ENCODE data around the gene ITGA2B.
"Not testable (repeated sequence)": the region's sequence is repeated elsewhere in the genome, so short reads cannot be mapped to it uniquely, and the experiment has no call there.

Gene ITGA2B

DNA sequence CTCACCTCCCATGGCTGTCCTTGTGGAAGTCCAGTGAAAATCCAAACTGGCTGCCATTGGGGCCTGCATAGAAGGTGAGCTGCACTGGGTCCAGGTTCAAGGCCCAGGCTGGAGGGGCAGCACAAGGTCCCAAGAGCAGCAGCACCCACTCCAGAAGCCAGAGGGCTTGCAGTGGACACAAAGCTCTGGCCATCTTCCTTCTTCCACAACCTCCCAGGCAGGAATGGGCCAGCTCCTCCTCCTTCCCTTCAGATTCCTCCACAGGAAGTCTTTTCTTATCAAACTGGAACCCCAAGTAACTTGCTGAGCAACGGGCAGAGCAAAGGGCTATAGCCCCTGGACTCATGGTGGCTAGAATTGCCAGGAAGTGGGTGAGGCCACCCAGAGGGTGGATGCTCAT lies at the start of gene ITGA2B:
Gene ITGA2B, minus strand, starts transcription at position 369 of the 400 bp plus-strand sequence. Its CDS starts 176 bp downstream, at position 193.
- DNase-seq (ENCODE audit: low spot score), result no peak

- DNase-seq (ENCODE audit: low spot score), result no peak
Observed at GRCh38 chr17:44439168-44439567, 49.7 kb upstream of the ITGA2B start.

DNA sequence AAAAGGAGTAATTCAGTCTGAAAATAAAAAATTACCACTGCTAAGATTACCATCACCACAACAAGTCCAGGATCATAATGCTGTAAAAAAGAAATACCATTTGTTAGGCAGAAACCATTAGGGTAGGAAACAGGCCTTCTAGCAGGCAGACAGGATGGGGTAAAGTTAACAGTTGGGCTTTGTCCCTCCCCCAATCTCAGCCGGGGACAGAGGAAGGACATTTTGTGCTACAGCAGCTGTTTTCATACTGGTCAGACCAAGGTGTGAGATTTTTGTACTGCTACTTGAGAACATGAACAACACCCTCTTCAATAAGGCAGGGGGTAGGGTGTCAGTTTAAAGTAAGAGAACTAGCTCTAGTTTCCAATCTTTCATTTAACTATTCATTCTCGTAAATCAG lies 49.2 kb upstream of the ITGA2B start:
- no peak for DNase-seq (ENCODE audit: low spot score)

GRCh38 chr17:44436336-44436735 lies 46.9 kb upstream of the ITGA2B start:
- peak; percentile 29 for DNase-seq (ENCODE audit: low spot score)

DNA sequence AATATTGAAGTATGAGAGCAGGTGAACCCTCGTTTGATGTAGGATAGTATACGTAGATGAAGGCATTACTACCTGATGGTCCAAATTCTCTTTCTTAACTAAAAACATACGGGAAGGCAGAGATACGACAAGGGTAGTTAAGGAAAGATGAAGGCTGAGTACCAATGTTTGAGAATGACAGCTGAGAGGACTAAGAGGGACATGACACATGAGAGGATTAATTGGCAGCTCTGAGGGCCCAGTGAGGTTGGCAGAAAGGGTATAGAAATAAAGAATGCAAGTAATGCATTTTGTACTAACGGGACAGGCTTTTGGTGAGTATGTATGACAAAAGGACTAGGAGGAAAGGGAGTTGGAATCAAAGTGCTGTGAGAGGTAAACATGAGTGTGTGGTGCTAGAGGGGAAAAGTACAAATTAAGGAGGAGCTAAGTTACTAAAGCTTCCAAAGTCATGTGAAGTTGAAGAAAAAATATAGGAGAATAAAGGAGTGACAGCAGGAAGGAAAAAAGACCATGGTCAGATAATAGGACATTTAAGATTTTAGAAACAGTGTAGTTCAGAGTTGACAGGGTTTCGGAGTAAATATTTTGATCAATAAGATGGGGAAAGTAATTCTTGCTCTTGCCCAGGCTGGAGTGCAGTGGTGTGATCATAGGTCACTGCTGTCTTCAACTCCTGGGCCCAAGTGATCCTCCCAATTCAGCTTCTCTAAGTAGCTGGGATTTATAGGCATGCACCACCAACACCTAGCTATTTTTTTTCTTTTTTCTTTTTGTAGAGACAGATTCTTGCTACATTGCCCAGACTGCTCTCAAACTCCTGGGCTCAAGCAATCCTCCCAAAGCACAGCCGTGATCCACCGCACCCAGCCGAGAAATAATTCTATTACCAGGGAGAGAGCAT lies 43.1 kb upstream of the ITGA2B start:
- DNase-seq (ENCODE audit: low spot score), result no peak

DNA sequence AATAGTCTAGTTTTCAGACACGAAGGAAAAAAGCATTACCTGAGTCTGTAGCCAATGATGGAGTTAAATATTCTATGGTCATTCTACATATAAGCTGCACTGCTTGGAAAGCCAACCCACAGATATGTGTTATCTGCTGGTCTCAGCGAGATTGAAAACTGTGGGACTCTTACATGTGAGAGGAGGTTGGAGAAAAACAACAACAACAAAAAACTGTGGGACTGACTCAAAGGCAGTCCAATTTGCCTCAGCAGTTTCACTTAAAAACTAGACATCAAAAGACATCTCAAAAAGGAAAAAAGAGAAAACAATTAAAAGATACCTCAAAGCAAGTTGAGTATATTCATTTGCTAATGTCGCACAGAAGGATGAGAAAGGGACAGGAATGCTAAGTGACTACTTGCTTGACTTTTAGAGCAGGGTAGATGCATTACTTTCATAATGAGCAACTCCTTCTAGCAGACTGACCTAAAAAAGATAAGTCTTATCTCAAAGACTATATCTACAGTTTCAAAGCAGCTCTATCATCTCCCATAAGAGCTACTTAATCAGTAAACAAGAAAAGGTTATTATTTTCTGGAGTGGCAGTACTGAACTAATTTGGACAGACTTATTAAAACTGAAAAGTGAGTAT lies 35.5 kb upstream of the ITGA2B start:
- DNase-seq (ENCODE audit: low spot score), result no peak

DNA sequence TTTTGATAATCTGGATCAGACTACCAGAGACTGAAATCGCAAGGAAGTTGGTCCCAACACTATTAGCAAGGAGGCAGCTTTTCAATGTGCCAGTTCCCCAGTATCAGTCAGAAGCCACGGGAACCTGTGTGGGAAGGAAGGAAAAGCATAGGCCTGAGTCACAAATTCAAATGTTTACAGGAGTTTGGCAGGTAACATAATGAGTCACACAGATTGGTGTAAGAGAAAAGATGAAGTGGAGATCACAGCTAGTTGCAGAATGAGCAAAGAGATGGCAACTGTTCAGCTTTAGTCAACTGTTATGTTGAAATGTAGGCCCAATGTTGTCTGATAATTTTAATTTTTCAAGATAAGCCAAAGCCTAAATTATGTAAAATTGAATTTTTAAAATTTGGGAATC lies 28.1 kb upstream of the ITGA2B start:
- no peak for DNase-seq (ENCODE audit: low spot score)

DNA sequence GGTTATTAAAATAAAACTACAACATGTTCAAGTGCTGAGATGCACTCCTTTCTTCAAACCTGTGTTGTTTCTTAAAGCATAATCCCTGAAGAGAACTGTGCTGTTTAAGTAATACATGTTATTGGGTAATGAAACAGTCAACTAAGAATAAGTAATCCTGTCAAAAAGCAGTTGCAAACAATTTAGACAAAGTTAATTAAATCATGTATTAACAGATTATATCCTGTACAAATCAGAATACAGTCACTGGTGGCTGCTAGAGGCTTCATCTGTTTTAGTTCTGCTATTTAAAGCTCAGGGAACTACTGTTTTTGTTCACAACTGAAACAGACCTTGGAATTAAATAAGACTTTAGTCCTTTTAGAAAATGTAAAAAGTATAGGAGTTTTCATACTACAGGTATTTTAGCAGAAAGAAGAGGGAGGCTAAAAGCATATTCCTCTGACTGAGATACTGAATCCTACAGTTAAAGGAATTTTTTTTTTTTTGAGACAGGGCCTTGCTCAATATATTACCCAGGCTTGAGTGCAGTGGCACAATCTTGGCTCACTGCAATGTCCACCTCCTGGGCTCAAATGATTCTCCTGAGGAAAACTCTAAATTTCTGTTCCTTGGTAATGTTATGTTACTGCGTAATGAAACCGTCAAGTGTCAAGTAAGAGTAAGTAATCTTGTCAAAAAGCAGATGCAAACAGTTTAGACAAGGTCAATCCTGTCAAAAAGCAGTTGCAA lies 27.3 kb upstream of the ITGA2B start:
- no peak for DNase-seq (ENCODE audit: low spot score)

DNA sequence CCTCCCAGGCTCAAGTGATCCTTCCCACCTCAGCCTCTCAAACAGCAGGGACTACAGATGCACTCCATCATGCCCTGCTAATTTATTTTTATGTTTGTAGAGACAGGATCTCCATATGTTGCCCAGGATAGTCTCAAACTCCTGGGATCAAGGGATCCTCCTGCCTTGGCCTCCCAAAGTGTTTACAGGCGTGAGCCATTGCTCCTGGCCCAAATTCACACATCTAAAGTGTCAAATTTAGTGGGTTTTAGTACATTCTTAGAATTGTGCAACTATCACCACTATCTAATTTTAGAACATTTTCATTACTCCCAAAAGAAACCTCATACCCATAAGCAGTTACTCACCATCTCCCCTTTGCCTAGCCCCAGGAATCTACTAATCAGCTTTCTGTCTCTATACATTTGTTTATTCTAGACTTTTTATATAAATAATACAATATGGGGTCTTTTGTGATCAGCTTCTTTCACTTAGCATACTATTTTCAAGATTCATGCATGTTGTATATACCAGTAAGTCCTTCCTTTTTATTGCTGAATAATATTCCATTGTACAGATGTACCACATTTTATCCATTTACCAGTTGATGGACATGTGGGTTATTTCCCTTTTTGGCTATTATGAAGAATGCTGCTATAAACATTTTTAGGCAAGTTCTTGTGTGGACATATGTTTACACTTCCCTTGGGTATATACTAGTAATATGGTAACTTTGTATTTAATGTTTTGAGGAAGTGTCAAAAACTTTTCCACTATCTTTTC lies 25.1 kb upstream of the ITGA2B start:
- no peak for DNase-seq (ENCODE audit: low spot score)

DNA sequence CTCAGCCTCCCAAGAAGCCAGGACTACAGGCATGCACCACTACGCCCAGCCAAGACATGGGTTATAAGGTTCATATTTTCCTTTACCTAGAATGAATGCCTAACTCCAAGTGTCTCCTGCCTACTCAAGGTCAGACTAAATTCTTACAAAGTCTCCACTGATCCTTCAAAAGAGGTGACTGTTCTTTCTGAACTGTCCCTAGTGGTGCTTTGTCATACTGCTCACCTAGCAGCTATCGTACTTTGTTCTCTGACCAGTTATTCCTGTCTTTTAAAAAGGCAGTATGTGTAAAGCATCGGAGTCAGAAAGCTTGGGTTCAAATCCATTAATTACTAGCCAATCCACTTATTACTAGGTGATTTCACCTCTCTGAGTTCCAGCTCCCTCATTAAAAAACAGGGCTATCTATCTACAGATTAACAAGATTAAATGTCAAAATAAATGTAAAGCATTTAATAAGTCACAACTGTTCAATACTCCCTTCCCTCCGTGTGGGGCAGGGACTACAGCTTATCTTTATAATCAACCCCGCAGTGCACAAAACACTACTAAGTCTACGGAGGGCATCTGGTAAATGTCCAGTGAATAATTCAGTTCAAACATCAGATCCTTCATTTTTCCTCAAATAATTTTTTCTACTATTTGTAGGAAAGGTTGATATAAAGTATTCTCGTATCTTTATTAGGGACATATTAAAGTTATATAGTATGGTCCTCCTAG lies 20.0 kb upstream of the ITGA2B start:
- DNase-seq (ENCODE audit: low spot score), result no peak

- DNase-seq (ENCODE audit: low spot score), result no peak
Observed at GRCh38 chr17:44408786-44409185, 19.3 kb upstream of the ITGA2B start.

DNA sequence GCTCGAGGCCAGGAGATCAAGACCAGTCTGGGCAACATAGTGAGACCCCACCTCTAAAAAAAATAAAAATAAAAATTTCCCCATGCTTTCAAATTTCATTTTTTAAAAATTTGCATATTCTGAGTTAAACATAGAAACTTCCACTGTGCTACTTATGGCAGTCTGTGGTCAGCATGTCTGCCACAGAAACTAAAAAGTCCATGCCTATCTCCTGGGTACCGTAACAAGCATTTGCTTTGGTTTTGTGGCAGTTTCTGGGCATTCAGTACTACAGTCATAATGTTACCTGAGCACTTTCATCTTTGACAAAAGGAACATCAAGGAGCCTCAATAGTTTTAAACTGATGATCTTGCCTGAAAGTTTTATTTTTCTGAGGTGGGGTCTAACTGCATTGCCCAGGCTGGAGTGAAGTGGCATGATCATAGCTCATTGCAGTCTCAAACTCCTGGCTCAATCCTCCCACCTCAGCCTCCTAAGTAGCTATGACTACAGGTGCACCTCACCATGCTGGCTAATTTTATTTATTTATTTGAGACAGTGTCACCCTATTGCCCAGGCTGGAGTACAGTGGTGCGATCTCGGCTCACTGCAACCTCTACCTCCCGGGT lies 13.2 kb upstream of the ITGA2B start:
- no peak for DNase-seq (ENCODE audit: low spot score)

DNA sequence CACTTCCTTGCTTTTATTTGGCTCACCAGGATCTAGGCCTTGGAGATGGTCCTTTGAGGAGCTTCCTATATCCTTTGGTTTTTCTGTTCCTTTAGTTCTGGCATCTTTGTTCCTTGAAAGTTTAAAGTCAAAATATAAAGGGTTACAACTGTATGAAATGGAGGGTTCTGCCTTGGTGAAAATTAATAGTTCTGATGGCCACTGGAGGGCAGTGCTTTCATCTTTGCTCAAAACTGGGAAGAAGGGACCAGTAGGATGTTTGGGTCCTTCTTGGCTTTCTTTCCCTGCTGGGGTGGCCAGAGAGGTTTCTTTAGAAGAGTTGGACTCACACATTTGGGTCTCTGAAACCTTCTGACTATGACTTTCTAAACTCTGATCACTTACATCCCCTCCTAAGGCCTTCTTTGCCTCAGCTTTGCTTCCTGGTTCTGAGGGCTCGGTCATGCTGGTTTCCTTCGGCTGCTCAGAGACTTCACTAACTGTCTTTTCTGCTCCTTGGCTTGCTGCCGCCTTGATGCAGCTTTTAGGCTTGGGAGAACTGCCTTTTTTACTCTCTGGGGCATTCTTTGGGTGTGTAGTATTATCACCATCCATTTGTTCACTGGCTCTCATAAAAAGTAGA lies 10.9 kb upstream of the ITGA2B start:
- DNase-seq (ENCODE audit: low spot score), result peak; percentile 61

GRCh38 chr17:44398692-44399691 lies 9.5 kb upstream of the ITGA2B start:
- DNase-seq (ENCODE audit: low spot score), result no peak

- no peak for DNase-seq (ENCODE audit: low spot score)
Observed at GRCh38 chr17:44397479-44398440, 8.3 kb upstream of the ITGA2B start.

- no peak for DNase-seq (ENCODE audit: low spot score)
Observed at GRCh38 chr17:44396946-44397345, 7.5 kb upstream of the ITGA2B start.

GRCh38 chr17:44394833-44395232 lies 5.4 kb upstream of the ITGA2B start:
- no peak for DNase-seq (ENCODE audit: low spot score)

DNA sequence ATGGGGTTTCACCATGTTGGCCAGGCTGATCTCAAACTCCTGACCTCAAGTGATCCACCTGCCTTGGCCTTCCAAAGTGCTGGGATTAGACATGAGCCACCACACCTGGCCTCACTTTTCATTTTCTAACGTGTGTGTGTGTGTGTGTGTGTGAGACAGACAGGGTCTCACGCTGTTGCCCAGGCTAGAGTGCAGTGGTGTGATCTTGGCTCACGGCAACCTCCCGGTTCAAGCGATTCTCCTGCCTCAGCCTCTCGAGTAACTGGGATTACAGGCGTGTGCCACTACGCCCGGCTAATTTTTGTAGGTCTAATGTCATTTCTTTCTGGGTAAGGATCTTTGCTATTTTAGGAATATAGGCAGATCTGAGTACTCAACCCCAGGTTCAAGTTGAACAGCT lies 4.7 kb upstream of the ITGA2B start:
- DNase-seq (ENCODE audit: low spot score), result not testable (repeated sequence)

All from D341Med (cell line).